ENCODE data around the gene TMSB4Y. TPM values are rescaled to one million over a fixed set of nuclear protein-coding genes. Genes with fewer than 3 reads are reported as not detected.

TMSB4Y gene
- 0.21 and 0.60 TPM in 2 replicates for polyA plus RNA-seq (2011; rRNA removed)
- polyA minus RNA-seq (2011; rRNA and poly(A)+ RNA removed) = 0.24 and 0.31 TPM in 2 replicates

DNA sequence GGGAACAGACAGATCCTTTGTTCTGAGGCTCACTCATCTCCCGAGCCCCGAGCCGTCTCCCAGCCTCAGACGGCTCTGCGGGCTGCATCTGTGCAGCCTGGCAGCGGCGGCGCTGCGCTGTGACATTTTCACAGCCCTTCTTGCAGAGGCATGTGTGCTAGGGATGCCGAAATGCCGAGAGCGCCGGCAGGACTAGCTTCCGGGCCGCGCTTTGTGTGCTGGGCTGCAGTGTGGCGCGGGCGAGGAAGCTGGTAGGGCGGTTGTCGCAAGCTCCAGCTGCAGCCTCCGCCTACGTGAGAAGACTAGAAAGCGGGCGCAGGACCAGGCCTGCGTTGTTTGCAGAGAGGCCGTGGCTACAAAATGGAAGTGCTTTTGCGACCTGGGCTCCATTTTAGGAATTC lies at the start of gene TMSB4Y:
Gene TMSB4Y, plus strand, starts transcription at position 332 of the 401 bp plus-strand sequence.
- H3K27me3 ChIP-seq (ENCODE audit: control insufficient read depth, insufficient read depth, low read length) = no peaks in the 10 kb centered on the region
- ChIA-PET POLR2A (no interaction called here), CTCF (no interaction called here)
- no peaks in the 10 kb centered on the region for H3K36me3 ChIP-seq (ENCODE audit: control insufficient read depth, insufficient read depth, low read length)
- DNase-seq (ENCODE audit: low read depth) = peak; percentile 39
- TF ChIP-seq, protein P1, sequence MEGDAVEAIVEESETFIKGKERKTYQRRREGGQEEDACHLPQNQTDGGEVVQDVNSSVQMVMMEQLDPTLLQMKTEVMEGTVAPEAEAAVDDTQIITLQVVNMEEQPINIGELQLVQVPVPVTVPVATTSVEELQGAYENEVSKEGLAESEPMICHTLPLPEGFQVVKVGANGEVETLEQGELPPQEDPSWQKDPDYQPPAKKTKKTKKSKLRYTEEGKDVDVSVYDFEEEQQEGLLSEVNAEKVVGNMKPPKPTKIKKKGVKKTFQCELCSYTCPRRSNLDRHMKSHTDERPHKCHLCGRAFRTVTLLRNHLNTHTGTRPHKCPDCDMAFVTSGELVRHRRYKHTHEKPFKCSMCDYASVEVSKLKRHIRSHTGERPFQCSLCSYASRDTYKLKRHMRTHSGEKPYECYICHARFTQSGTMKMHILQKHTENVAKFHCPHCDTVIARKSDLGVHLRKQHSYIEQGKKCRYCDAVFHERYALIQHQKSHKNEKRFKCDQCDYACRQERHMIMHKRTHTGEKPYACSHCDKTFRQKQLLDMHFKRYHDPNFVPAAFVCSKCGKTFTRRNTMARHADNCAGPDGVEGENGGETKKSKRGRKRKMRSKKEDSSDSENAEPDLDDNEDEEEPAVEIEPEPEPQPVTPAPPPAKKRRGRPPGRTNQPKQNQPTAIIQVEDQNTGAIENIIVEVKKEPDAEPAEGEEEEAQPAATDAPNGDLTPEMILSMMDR (IDR thresholded peaks at IDR 0.05; ENCODE audit: insufficient read depth, low read depth, low read length) = 0 out of 2 replicates have a peak, but pooled peaks have one; percentile 4
- H3K4me3 ChIP-seq (ENCODE audit: low read depth, low read length) = peak within 1 kb of the TSS; percentile 45

DNA sequence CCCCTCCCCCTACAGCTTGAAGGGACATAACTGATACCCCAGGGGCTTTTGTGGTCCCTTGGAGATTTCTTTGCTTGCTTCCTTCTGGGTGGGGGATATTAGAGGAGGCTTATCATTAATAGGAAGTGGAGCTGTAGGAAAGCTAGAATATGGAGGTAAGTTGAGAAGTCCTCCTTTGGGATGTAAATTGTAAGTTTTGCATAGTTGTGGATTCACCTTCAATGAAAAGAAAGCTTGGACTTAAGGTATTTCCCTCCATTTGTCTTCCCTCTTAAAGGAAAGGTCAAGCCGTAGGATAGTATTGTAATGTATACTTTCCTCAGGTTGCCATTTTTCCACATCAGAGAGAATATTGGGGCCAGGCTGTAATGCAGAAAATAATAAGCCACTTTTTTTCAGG lies 39.5 kb upstream of the TMSB4Y start:
- ChIA-PET CTCF (no interaction called here), POLR2A (no interaction called here)
- TF ChIP-seq, protein P1 (IDR thresholded peaks at IDR 0.05; ENCODE audit: insufficient read depth, low read depth, low read length) = no peak
- Histone ChIP-seq H3K27me3 (ENCODE audit: control insufficient read depth, insufficient read depth, low read length) (no peaks in the 10 kb centered on the region), H3K36me3 (ENCODE audit: control insufficient read depth, insufficient read depth, low read length) (no peaks in the 10 kb centered on the region), H3K4me3 (ENCODE audit: low read depth, low read length) (no peak overlapping the region)
- DNase-seq (ENCODE audit: low read depth) = no peak

DNA sequence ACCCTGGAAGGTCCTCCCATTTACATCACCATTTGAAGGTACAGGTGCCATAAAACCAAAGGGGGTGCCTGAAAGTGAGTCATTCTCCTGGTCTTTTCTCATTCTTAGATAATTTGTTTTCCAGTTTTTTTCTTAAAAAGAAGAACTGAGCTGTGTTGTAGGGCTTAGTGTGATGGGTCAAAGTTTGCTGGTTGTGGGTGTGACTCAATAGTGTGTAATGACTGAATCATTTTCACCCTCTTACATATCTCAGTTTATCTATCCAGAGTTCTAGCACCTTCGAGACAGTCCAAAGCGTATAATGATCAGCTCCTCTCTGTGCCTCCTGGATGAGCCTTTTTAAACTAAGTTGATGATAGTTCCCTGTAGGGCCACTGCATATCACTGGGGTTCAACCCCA lies 32.6 kb upstream of the TMSB4Y start:
- POLR2A ChIA-PET = no interaction called here
- no peak for DNase-seq (ENCODE audit: low read depth)
- TF ChIP-seq, protein P1 (IDR thresholded peaks at IDR 0.05; ENCODE audit: insufficient read depth, low read depth, low read length) = no peak
- CTCF ChIA-PET = no interaction called here
- Histone ChIP-seq H3K36me3 (ENCODE audit: control insufficient read depth, insufficient read depth, low read length) (no peaks in the 10 kb centered on the region), H3K27me3 (ENCODE audit: control insufficient read depth, insufficient read depth, low read length) (no peaks in the 10 kb centered on the region), H3K4me3 (ENCODE audit: low read depth, low read length) (no peak overlapping the region)

DNA sequence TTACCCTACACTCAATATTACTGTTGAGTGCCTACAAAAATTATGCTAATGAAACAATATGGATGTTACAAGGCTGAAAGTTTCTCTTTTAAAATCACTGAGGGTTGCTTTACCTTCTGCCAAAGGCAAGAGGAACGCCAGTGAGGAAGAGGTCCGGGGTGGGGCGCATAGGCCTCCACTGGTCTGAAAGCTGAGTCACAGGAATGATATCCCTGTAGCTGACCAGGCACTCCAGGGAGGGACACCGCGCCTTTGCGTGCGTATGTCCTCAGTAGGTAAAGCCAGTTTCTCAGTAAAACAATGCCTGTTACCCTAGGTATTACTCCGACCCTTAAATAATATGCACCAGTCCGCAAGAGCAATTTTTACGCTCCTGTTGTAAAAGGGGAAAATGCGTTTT lies 1.4 kb upstream of the TMSB4Y start:
- TF ChIP-seq, protein P1 (IDR thresholded peaks at IDR 0.05; ENCODE audit: insufficient read depth, low read depth, low read length) = no peak
- ChIA-PET CTCF (no interaction called here), POLR2A (no interaction called here)
- Histone ChIP-seq H3K4me3 (ENCODE audit: low read depth, low read length) (no peak overlapping the region), H3K27me3 (ENCODE audit: control insufficient read depth, insufficient read depth, low read length) (no peaks in the 10 kb centered on the region), H3K36me3 (ENCODE audit: control insufficient read depth, insufficient read depth, low read length) (no peaks in the 10 kb centered on the region)
- no peak for DNase-seq (ENCODE audit: low read depth)

DNA sequence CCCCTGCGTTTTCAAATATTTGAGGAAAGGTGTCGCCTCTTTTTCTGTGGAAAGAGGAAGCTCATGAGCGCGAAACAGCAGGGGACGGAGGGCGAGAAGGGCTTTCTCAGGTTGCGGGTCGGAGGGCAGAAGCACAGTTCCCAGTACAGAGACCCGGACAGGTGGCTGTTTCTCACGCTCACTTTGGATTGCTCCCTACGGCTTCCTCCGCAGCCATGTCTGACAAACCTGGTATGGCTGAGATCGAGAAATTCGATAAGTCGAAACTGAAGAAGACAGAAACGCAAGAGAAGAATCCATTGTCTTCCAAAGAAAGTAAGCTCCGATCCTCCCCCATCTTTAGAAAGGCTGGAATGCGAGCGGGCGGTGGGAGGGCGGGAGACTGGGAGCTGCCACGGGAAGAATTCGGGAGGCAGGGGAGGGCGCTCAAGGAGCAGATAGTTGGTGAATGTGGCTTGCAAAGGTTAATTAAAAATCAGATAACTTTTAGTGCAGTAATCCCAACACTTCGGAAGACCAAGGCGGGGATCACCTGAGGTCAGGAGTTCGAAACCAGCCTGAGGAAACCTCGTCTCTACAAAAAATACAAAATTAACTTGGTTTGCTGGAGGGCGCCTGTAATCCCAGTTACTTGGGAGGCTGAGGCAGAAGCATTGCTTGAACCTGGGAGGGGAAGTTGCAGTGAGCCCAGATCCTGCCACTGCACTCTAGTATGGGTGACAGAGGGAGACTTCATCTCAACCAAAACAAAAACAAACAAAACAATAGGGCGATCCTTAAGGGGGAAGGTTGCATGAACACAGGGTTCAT lies 627 bp downstream of the TMSB4Y start:
- no peaks in the 10 kb centered on the region for H3K36me3 ChIP-seq (ENCODE audit: control insufficient read depth, insufficient read depth, low read length)
- no peak for DNase-seq (ENCODE audit: low read depth)
- ChIA-PET POLR2A (interaction anchor here (0.7 kb wide), 1 partner anchor 361 kb away, joined by 3 read pairs; no protein-coding TSS in a partner anchor), CTCF (no interaction called here)
- peak overlapping the region; percentile 45 for H3K4me3 ChIP-seq (ENCODE audit: low read depth, low read length)
- TF ChIP-seq, protein P1 (IDR thresholded peaks at IDR 0.05; ENCODE audit: insufficient read depth, low read depth, low read length) = no peak
- H3K27me3 ChIP-seq (ENCODE audit: control insufficient read depth, insufficient read depth, low read length) = no peaks in the 10 kb centered on the region

All from BJ (cell line).